WTC11 (cell line): ENCODE results near the gene XIRP2.

Experiments
- CBFB ChIP-seq: sonication (generic); formaldehyde crosslinking; IDR thresholded peaks from 2 replicates; pipeline ENCODE4 v1.8.1; 2022; ENCODE audit warnings: mild to moderate bottlenecking, low read depth, missing genetic modification reagents
- CTCF ChIP-seq: fragments of 200-600 bp; IDR thresholded peaks from 2 replicates; pipeline ENCODE4 v1.8.0; 2022; ENCODE audit warnings: antibody characterized with exemption
- ESRRA ChIP-seq: sonication (generic); formaldehyde crosslinking; IDR thresholded peaks from 2 replicates; pipeline ENCODE4 v1.8.1; 2022; ENCODE audit warnings: mild to moderate bottlenecking, missing genetic modification reagents, borderline replicate concordance
- IRF1 ChIP-seq: sonication (generic); formaldehyde crosslinking; IDR thresholded peaks from 2 replicates; pipeline ENCODE4 v1.8.0; 2023; ENCODE audit warnings: missing genetic modification reagents
- JUN ChIP-seq: sonication (generic); formaldehyde crosslinking; IDR thresholded peaks from 2 replicates; pipeline ENCODE4 v1.8.0; 2023; ENCODE audit warnings: mild to moderate bottlenecking, missing genetic modification reagents
- SMAD4 ChIP-seq: sonication (generic); formaldehyde crosslinking; IDR thresholded peaks from 2 replicates; pipeline ENCODE4 v1.8.0; 2022; ENCODE audit warnings: mild to moderate bottlenecking, missing genetic modification reagents
- TEAD4 ChIP-seq: sonication (generic); formaldehyde crosslinking; IDR thresholded peaks from 2 replicates; pipeline ENCODE4 v1.8.0; 2022; ENCODE audit warnings: mild to moderate bottlenecking, missing genetic modification reagents
- ZBTB21 ChIP-seq: sonication (generic); formaldehyde crosslinking; IDR thresholded peaks from 2 replicates; pipeline ENCODE4 v1.8.1; 2023; ENCODE audit warnings: mild to moderate bottlenecking, missing genetic modification reagents, borderline replicate concordance
- ZNF416 ChIP-seq: fragments of 250-450 bp; sonication (Bioruptor Pico); IDR thresholded peaks from 2 replicates; pipeline ENCODE4 v1.9.0; 2021; ENCODE audit warnings: mild to moderate bottlenecking, inconsistent platforms
- ZNF423 ChIP-seq: fragments of 250-450 bp; sonication (Bioruptor Pico); IDR thresholded peaks from 2 replicates; pipeline ENCODE4 v2.1.2; 2022; ENCODE audit warnings: mild to moderate bottlenecking, moderate library complexity
- TF ChIP-seq, protein P1 (sequence below): sonication (generic); formaldehyde crosslinking; conservative IDR thresholded peaks from 2 replicates; pipeline ENCODE4 v1.8.1; 2022; ENCODE audit warnings: mild to moderate bottlenecking, missing genetic modification reagents
- TF ChIP-seq, protein P2 (sequence below): sonication (generic); formaldehyde crosslinking; IDR thresholded peaks from 2 replicates; pipeline ENCODE4 v1.8.1; 2023; ENCODE audit warnings: mild to moderate bottlenecking, missing genetic modification reagents, borderline replicate concordance

- TF ChIP-seq CTCF, result no peak
- no peak for TF ChIP-seq JUN (CRISPR knock-in tag)
- no peak for TF ChIP-seq SMAD4 (CRISPR knock-in tag)
- TF ChIP-seq, protein P1, sequence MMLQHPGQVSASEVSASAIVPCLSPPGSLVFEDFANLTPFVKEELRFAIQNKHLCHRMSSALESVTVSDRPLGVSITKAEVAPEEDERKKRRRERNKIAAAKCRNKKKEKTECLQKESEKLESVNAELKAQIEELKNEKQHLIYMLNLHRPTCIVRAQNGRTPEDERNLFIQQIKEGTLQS, result no peak
- TF ChIP-seq, protein P2, sequence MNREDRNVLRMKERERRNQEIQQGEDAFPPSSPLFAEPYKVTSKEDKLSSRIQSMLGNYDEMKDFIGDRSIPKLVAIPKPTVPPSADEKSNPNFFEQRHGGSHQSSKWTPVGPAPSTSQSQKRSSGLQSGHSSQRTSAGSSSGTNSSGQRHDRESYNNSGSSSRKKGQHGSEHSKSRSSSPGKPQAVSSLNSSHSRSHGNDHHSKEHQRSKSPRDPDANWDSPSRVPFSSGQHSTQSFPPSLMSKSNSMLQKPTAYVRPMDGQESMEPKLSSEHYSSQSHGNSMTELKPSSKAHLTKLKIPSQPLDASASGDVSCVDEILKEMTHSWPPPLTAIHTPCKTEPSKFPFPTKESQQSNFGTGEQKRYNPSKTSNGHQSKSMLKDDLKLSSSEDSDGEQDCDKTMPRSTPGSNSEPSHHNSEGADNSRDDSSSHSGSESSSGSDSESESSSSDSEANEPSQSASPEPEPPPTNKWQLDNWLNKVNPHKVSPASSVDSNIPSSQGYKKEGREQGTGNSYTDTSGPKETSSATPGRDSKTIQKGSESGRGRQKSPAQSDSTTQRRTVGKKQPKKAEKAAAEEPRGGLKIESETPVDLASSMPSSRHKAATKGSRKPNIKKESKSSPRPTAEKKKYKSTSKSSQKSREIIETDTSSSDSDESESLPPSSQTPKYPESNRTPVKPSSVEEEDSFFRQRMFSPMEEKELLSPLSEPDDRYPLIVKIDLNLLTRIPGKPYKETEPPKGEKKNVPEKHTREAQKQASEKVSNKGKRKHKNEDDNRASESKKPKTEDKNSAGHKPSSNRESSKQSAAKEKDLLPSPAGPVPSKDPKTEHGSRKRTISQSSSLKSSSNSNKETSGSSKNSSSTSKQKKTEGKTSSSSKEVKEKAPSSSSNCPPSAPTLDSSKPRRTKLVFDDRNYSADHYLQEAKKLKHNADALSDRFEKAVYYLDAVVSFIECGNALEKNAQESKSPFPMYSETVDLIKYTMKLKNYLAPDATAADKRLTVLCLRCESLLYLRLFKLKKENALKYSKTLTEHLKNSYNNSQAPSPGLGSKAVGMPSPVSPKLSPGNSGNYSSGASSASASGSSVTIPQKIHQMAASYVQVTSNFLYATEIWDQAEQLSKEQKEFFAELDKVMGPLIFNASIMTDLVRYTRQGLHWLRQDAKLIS (CRISPR knock-in tag), result no peak
- TF ChIP-seq TEAD4 (CRISPR knock-in tag), result no peak
- no peak for TF ChIP-seq CBFB (CRISPR knock-in tag)
- no peak for TF ChIP-seq ZNF416 (CRISPR knock-in tag)
- no peak for TF ChIP-seq ZNF423 (CRISPR knock-in tag)
- TF ChIP-seq IRF1 (CRISPR knock-in tag), result no peak
- no peak for TF ChIP-seq ESRRA (CRISPR knock-in tag)
- TF ChIP-seq ZBTB21 (CRISPR knock-in tag), result no peak
Observed at GRCh38 chr2:167005096-167005495, 116.8 kb downstream of the XIRP2 start.
